ENCODE measurements around the gene C18orf54.
A peak's percentile ranks its signal among the peaks of the same experiment; 100 is the strongest.
"Not testable (repeated sequence)": the region's sequence is repeated elsewhere in the genome, so short reads cannot be mapped to it uniquely, and the experiment has no call there.

C18orf54 gene

DNA sequence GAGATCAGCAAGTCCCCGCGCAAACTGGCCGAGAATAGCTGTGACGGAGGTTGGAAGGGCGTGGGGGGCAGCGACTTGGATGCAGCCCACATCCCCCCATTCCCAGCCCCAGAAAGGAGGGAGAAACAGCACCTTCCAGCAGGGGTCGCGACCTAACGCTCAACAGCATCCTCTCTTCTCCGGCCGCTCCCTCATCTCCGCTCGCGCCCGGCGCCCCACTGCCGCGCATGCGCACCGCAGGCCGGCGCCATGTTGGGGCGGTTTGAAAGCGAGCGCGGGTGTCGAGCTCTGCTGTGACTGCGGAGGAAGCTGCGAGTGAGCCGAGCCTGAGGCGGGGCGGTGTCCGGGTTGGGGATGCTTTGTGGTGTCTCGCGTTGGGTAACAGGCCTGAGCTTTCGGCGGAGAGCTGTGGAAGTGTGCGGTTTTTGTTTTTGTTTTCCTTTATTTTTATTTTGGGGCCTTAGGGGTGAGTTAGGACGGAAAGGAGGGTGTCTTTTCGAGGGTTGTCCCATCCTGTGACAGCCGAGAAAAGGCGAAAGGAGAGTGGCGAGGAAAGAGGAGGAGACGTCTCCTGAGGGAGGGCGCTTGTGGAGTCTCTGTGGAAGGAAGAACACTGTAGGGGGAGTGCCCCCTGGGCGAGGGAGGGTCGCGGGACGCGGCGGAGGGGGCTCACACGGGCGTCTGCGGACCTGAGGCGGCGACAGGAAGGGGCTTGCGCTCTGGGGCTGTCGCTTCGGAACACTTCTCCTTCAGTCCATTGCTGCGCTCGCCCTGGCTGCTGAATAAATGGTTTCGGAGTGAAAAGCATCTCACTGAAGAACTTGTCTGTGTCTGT lies at the start of gene C18orf54, which contains the start of gene STARD6:
Gene C18orf54, plus strand, starts transcription at position 247 of the 835 bp plus-strand sequence. CDS start 2,667 bp downstream, outside the sequence.
Gene STARD6, minus strand, starts transcription at position 199 of the 835 bp plus-strand sequence. CDS start 3,285 bp downstream, outside the sequence.
- peak; percentile 84 to 92 for DNase-seq

DNA sequence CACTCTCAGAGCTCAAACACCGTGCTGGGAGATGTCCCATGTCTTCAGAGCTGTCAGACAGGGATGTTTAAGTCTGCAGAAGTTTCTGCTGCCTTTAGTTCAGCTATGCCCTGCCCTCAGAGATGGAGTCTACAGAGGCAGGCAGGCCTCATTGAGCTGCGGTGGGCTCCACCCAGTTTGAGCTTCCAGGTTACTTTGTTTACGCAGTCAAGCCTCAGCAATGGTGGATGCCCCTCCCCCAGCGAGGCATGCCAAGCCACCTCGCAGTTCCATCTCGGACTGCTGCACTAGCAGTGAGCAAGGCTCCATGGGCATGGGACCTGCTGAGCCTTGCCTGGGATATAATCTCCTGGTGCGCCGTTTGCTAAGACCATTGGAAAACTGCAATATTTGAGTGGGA lies 48.1 kb upstream of the C18orf54 start:
- not testable (repeated sequence) for DNase-seq

DNA sequence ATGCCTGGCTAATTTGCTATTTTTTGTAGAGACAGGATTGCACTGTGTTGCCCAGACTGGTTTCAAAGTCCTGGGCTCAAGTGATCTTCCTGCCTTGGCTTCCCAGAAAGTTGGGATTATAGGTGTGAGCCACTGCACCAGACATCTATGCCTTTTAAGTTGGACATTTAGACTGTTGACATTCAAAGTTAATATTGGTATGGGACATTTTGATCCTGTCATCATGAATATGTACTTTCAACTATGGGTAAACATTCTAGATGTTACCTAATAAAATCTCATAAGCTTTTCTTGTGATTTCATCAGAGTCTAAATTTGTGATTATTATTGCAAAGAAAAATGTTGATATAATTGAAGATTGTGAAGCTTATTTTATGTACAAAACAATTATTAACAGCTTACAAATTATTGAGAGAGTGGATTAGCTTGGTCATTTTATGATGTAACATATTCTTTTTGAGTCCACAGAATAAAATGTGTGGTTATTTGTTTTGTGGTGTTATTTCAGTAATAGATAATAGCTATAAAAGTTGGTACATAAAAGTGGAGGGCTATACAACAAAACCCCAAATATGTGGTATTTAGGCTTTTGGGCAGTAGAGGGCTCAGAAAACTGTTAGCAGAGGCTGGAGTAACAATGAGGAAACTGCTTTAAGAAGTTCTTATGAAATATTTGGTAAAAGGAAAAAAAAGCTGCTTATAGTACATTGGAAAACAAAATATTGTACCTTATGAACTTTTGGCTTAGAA lies 41.5 kb upstream of the C18orf54 start:
- DNase-seq = no peak

DNA sequence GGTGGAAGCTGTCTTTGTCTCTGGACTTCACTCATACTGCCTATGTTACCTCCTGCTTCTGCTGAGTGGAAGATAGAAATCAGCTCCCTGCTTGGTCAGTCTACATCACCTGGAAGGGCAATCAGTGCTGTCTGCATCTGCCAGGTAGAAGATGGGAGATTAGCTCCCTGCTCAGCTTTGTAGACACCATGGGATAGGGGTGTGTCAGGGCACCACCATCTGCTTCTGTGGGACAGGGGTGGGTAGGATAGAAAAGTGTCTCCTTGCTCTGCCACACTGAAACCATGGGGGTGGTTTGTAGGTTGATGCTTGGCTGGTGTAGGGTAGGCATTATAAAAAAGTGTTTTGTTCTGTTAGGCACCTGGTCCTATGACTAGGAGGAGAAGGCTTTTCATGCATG lies 34.1 kb upstream of the C18orf54 start:
- DNase-seq = no peak

DNA sequence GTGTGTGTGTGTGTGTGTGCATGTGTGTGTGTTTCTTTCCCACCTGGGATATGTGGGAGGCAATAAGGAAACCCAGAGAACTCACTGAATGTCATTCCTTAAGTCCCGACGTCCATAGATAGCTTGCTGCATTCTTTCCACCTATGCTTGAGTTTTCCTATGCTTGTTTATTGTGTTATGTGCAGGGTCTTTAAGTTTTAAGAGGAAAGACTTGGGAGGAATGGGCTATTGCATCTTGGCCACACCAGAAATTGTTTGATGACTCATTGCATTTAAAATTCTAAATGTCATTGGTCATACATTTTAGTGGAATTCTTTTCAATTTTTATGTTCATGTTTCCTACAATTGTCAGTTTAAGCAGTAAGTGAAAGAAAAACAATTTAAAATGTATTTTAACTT lies 33.7 kb upstream of the C18orf54 start:
- DNase-seq = no peak

DNA sequence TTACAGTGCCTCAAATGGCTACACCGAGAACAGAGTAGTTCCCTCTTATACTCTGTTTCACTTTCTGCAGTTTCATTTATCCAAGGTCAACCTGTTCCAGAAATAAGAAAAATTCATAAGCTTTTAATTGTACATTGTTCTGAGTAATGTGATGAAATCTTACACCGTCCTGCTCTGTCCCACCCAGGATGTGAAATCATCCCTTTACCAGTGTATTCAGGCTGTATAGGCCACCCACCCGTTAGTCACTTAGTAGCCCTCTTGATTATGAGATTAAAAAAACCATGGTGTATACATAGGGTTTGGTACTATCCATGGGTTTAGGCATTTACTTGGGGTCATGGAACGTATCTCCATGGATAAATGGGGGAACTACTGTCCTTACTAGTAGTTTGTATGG lies 29.9 kb upstream of the C18orf54 start:
- no peak for DNase-seq

DNA sequence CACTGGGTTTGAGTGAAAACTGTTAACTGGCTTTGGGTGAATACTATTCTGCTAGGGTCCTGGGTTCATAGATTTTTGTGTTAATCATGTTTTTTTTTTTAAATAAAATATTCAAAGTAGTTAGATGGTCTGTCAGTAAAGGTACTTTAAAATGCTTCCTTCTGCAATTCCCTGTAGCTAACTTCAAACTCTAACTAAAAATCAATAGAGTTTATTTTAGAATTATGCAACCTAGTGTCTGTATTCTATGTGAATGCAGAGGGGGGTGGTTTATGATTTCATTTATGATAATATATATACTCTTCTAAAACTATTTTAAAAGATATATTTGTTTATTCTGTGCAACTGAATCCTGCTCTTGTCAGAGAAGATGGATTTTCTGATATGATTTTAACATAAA lies 27.9 kb upstream of the C18orf54 start:
- DNase-seq = no peak

DNA sequence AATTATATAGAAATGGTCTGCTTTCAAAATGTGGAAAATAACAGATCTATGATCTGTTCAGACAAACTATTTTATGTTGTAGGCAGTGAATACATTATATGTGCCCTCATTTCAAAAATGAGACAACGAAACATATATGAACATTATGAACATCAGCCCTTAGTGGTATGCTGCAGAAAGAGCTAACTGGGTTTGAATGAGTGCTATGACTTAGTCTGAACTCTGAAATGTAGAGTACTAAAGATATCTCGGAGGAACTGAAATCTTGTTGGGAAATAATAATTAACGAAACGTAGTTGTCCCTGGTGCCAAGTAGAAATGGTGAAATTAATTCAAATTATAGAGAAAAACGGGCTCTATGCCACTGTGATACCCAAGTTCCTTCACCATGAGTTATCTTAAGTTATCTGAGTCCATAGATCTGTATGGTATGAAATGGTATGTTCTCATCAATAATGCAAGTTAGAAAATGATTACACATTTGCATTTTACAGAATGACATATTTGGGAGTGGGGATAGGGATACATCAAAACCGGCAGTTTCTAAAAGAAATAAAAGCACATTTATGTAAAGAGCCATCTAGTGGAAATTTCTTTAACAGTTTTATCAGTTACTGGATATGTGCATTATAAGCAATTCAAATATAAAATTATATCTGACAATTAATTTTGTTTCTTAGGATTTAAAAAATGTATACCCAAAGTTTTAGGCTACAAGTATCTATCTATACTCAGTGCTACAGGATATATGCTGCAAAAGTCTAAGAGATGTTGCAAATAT lies 26.7 kb upstream of the C18orf54 start:
- no peak for DNase-seq

DNA sequence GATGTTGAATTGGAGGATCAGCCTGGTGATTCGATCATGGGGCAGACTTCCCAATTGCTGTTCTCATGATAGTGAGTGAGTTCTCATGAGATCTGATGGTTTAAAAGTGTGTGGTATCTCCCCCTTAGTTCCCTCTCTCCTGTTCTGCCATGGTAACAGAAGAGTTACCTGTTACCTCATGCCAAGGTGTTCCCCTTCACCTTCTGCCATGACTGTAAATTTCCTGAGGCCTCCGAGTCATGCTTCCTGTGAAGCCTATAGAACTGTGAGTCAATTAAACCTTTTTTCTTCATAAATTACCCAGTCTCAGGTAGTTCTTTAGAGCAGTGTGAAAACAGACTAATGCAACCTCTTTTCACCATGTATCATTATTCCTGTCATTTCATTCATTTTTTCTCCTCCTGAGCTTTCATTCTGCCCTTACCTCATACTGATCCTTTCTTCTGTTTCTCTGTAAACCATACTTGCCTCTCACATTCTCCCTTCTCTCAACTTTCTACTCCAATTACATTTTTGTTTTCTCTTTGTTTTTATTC lies 22.0 kb upstream of the C18orf54 start:
- no peak for DNase-seq

DNA sequence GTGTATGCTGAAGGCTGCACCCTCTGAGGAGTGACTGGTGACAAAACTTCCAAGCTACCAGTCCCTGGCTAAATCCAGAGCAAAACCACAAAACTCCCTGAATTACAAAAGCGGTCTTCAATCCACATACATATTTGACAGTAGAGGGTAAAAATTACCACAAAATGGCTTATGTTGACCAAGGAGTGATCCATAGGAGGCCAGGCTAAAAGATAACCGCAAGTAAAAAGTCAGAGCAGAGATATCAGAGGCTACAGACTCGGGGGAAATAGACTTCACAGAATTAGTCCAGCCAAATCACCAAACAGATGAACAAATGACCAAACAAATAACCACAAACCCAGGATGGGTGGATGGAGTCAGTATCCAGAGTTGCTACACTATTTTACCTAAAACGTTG lies 19.5 kb upstream of the C18orf54 start:
- DNase-seq = no peak

DNA sequence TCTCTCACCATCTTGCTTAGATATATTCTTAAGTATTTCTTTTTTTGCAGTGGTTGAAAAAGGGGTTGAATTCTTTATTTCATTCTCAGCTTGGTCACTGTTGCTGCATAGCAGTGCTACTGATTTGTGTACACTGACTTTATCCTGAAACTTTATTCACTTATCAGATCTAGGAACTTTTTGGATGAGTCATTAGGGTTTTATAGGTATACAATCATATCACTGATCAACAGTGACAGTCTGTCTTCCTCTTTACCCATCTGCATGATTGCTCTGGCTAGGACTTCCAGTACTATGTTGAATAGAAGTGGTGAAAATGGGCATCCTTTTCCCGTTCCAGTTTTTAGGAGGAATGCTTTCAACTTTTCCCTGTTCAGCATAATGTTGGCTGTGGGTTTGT lies 6.5 kb upstream of the C18orf54 start:
- no peak for DNase-seq

DNA sequence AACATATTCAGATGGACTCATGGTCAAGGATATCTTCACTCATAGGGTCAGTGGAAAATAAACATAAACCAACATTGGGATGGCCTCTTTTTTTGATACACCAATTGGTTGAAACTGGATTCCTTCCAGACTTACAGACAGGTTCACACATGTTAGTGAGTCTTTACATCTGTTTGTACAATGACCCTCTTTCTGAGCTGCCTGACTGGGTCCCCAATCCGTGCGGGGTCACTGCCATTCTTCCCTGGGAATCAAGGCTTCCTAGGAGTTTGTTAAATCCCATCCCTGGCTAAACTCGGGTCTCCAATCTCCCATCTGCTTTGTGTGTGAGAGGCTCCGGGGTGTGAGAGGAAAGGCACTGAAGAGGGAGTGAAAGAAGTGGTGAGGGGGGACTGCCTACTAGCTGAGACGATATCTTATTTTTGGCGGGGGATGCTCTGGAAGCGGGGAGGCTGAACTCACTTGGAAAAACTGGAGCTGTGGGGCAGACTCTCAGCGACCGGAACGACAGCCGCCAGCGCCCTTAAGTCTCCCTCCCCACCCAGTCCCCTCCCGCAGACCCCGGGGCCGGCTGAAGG lies 535 bp upstream of the C18orf54 start:
- DNase-seq = peak in 1 of 2 experiments; percentile 69

DNA sequence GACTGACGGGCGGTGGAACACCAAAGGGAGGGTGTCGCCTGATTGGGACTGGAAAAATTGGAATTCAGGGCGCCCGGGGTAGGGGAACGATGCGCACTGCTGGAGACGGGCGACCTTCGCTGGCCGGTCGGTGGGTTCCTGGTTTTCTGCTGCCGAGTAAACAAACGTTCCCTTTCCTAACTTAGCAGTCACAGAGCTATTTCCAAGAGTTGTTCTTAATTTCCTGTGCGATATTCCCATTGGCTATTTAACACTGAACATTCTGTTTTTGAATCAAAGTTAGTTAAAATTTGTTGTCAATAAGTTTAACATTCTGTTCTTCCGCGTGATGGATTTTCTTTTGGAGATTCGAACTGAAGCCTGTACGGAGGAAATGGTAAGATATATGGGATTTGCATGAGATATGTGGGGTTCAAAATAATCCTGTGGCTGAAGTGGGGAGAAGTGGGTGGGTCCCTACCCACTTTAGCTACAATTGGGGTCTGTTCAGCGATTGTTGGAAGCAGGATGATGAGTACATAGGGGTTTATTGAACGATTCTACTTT lies 862 bp downstream of the C18orf54 start:
- no peak for DNase-seq

DNA sequence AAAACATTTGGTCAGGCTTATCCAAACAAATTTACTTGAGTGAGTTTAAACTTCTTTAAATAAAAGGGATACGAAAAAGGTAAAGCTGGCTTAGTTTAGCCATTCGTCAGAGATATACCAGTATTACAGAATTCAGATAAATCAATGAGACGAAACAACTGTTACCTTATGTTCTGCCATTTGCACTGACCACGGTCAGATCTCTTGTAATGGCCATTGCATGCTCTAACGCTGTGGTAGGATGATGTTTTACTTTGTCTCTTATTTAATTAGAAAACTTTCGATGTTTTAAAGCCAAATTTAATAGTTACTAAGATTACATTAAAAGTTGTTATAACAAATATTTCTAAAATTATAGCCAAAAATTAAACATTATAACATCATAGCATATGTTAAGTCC lies 1.5 kb downstream of the C18orf54 start:
- no peak for DNase-seq

DNA sequence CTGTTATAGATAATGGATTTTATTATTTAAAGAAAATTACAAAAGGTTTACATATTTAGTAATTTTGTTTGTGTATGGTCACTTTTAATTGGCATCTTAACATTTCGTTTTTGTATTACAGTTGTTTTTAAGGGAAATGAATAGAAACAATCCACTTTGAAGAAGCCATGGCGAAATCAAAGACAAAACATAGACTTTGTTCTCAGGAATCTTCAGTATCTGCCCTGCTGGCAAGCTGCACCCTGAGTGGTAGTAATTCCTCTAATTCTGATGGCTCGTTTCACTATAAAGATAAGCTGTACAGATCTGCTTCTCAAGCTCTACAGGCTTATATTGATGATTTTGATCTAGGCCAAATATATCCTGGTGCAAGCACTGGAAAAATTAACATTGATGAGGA lies 2.7 kb downstream of the C18orf54 start:
- no peak for DNase-seq

DNA sequence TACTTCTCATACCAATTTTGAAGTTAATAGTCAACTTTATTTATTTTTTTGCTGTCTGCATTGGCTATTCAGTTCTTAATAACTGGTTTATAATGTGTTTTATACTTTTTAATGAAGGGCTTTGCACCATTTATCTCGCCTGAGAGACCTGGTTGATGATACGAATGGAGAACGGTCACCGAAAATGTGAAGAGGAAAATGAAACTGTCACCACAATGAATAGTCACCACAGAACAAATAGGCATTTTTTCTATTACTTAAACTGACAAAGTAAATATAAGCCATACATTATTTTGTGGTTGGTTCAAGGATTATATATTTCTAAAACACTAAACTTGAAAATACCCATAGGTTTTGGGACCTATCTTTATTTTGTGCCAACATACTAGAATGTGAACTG lies 20.4 kb downstream of the C18orf54 start:
- no peak for DNase-seq

DNA sequence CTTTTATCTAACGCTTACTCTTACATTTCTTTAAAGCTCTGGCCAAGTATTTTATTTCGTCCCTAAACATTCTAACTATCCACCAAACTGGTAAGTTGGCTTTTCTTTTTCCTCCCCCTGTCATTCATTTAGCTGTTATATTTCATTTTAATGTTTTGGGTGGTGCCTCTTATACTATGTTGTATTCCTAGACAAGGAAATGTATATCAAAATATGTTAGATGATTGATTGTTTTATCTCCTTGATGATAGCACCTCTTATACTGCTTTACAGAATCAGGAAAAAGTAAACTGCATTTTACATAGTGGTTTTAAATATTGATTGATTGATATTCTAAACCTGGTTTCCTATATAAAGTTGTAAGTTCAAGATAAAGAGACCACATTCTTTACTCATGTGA lies 23.9 kb downstream of the C18orf54 start:
- DNase-seq = no peak

DNA sequence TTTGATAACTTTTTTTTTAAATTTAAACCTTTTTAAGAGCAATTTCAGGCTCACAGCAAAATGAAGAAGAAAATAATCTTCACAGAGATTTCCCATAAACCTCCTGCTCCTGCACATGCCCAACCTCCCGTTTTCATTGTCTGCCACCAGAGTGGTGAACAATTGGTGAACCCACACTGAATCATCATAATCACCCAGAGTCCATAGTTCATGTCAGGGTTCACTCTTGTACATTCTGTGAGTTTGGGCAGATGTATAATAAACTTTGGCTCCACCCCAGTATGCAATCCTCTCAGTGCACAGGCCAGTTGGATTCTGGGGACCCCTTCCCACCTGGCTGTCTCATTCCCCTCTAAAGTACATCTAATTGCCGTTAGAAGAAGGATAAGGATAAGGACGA lies 24.4 kb downstream of the C18orf54 start:
- DNase-seq = no peak

DNA sequence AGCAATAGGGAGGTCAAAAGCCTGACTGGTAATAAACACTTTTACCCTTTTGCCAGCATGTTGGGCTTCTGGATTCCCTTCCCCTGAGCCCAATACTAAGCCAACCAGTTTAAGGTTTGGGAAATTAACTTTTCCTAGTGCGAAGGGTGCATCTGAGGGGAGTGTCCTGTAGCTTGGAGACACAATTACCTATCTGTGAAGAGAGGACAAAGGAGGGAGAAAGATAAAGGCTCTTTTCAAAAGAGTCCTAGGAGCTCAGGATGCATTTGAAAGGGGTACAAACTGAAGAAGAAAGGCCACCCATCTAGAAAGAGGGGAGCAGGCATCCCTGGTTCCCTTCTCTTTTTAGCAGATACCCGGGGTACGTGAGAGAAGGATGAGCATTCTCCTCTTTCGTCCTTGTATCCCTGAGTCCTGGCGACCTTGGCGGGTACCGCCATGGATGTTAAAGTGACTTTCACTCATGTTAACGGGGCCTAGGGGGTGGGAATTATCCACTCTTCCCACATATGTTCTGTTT lies 25.1 kb downstream of the C18orf54 start:
- DNase-seq = no peak

DNA sequence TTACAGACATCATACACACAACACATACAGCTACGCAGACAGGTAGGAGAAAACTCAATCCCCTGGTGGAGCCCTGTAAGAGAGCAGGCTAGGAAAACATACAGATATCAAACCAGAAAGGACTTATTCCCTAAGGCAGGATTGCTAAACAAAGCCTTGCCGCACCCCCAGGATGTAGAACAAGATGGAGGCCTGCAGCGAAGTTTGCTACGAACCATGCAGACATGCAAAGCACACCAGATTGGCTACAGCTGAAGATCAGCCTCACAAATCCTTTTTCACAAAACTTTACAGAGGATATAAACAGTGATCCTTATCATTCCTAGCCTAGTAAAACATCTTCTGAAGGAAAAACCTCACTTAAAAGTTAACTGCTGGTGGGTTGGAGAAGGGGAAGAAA lies 28.3 kb downstream of the C18orf54 start:
- no peak for DNase-seq

DNA sequence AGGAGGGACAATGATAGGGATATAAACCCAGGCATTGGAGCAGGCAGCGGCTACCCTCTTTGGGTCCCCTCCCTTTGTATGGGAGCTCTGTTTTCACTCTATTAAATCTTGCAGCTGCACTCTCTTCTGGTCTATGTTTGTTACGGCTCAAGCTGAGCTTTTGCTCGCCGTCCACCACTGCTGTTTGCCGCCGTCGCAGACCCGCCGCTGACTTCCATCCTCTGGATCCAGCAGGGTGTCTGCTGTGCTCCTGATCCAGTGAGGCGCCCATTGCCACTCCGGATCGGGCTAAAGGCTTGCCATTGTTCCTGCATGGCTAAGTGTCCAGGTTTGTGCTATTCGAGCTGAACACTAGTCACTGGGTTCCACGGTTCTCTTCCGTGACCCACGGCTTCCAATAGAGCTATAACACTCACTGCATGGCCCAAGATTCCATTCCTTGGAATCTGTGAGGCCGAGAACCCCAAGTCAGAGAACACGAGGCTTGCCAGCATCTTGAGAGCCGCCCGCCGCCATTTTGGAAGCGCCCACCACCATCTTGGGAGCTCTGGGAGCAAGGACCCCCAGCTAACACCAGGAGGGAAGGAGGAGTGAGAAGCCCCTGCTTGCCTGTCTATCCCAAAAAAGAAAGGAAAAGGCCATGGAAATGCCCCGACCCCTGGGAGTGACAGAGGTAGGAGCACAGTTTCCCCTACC lies 29.2 kb downstream of the C18orf54 start:
- DNase-seq = not testable (repeated sequence)
